HG02678 (cell line): ENCODE measurements around the gene EHF.
A peak's percentile ranks its signal among the peaks of the same experiment; 100 is the strongest.

ENCODE experiments used
- ATAC-seq: cut with Tn5 transposase; IDR thresholded peaks from one replicate; pipeline ENCODE4 v1.9.1; 2021; ENCODE audit warnings: mild to moderate bottlenecking, moderate library complexity; ENCODE audit not compliant: unreplicated experiment

Gene EHF

GRCh38 chr11:34623463-34623862 lies 2.6 kb downstream of the EHF start:
- no peak for ATAC-seq

DNA sequence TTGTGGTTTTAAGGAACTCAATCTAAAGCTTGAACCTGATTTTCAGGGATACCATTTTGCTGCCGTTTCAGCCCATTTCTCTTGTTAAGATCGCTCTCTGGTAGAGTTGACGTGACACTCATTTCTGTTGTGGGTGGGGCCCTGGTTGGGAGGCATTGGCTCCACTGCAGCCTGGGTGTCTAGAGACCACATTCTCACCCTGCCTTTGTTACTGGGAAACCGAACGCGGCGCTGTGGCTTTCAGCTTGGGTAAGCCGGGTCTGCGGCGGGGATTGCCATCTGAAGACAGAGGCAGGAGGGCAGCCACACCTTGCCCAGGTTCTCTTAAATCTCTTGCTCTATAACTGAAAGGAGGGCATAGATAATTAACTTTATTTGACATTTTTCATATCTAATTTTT lies 3.2 kb downstream of the EHF start:
- ATAC-seq = no peak

GRCh38 chr11:34625576-34625975 lies 4.7 kb downstream of the EHF start:
- no peak for ATAC-seq

DNA sequence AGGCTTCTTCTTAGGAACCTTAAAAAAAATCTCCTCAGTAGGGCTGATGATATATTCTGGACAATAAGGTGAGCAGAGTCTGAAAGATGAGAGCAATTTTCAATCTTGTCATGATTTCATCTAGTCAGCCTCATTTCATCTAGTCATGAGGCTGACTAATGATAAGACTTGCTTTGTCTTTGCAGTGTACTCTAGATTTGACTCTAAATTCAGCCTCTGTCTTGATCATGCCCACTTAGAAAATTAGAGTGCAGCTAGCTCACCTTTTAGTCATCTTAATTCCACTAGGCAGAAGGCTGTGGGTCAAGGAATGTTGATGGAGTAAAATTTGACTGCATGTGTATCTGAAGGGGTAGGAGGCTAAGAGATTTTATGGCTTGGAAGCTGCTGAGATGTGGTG lies 5.5 kb downstream of the EHF start:
- ATAC-seq = no peak

- no peak for ATAC-seq
Measured at GRCh38 chr11:34627197-34627596, 6.3 kb downstream of the EHF start.

GRCh38 chr11:34629711-34630110 lies 8.8 kb downstream of the EHF start:
- ATAC-seq = no peak

GRCh38 chr11:34630544-34630943 lies 9.7 kb downstream of the EHF start:
- no peak for ATAC-seq

GRCh38 chr11:34631297-34631696 lies 10.4 kb downstream of the EHF start:
- no peak for ATAC-seq

- ATAC-seq = no peak
Measured at GRCh38 chr11:34631737-34632104, 10.8 kb downstream of the EHF start.

- ATAC-seq = no peak
Measured at GRCh38 chr11:34632105-34632791, 11.4 kb downstream of the EHF start.

- peak; percentile 9 for ATAC-seq
Measured at GRCh38 chr11:34633640-34633989, 12.7 kb downstream of the EHF start.

- peak; percentile 86 for ATAC-seq
Measured at GRCh38 chr11:34633990-34634693, 13.2 kb downstream of the EHF start.

DNA sequence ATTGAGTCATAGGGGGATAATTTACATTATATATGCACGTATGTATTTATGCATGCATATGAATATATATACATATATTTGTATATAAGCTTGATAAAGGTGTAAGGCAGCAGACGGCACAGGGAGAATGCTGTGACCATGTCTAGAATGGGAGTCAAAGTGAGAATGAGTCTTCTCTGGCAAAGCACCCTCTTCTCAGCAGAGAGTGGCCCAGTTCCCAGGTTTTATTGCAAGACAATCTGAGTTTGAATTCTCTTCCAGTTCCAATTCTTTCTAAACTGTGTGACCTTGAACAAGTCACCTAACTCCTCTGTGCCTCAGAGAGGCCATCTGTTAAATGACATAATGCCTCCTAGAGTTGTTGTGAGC lies 13.8 kb downstream of the EHF start:
- ATAC-seq = no peak

DNA sequence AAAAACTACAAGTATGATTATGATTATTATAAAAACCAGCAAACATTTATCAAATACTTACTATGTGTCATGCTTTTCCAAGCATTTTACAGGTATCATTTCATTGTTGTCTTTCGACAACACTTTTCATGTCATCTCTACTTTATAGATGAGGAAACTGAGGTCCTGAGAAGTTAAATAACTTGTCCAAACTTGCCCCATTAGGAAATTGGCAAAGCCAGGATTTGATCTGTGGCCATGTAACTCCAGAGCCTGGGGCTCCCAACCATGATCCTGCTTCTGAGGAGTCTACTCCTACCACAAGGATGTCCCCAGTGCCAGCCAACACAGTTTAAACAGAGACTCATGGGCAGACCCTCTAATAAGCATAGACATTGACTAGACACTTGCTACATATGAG lies 15.2 kb downstream of the EHF start:
- ATAC-seq = no peak

DNA sequence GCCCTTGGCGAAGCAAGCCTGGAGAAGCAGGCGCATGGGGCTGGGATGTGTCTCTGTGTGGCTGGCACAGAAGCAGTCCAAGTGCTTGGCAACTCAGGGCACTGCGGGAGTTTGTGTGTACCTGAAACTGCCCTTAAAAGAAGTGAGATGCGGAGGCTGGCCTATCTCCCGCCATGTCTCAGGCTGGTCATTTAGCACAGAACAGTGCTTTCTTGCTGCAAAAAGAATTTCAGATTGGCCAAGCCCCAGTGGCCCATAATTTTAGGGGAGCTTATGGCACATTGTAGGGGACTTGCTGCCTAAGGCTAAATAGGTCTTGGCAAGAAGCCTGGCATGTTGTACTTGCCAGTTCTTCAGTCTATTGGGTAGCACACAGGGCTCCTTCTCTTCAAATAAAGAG lies 16.4 kb downstream of the EHF start:
- ATAC-seq = no peak

DNA sequence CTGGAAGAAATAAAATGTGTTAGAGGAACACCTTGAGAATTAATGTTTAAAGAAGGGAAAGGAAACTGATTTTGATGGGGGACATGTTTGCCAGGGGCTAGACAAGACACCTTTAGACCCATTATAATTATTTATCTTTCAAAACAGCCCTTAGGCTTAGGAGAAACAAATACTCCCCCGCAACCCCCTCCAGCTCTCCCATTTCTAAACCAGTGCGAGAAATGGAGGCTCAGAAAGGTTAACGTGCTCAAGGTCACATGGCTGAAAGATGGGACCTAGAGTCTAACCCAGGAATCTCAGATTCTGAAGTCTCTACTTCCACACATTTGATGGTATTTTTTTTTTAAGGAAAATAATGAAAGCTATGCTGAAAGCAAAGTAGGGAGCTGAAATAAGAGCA lies 18.0 kb downstream of the EHF start:
- no peak for ATAC-seq

DNA sequence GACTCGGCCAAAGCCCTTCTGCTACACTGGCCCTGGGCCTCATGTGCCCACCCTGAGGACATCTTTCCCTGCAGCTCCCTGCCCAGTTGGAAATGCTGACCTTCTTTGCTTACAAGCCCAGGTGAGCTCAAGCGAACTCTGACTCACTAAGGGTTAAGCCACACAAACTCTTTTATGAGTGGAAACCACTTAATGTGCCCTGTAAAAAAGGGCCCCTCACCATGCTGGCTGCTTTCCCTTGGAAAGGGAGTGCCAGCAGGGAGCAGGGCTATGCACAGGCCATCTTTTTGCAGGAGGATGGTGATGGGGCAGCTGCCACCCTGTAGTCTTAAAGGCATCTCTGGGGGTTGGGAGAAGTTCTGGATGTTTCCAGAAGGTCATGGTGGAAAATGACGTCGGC lies 18.7 kb downstream of the EHF start:
- no peak for ATAC-seq

- ATAC-seq = peak; percentile 66
Measured at GRCh38 chr11:34640050-34640923, 19.4 kb downstream of the EHF start.

GRCh38 chr11:34640924-34641275 lies 20.0 kb downstream of the EHF start:
- ATAC-seq = no peak

DNA sequence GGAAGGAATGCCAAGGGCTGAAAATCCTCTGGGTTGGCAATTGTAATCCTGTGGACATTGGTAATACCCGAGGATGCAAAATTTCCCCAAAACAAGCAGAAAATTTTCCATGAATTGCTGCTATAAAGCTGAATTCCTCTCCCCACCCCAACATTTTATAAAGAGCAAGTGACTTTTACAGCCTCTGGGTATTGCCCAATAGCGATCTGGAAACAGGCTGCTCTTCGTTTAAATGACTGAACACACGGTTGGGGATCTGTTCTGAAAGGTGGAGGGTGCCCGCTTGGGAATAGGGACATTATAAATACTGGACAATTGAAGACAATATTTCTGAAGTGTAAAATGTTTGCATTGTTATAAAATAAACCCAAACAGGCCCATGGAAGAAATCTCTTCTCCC lies 20.6 kb downstream of the EHF start:
- no peak for ATAC-seq

GRCh38 chr11:34642001-34642554 lies 21.2 kb downstream of the EHF start:
- ATAC-seq = no peak

DNA sequence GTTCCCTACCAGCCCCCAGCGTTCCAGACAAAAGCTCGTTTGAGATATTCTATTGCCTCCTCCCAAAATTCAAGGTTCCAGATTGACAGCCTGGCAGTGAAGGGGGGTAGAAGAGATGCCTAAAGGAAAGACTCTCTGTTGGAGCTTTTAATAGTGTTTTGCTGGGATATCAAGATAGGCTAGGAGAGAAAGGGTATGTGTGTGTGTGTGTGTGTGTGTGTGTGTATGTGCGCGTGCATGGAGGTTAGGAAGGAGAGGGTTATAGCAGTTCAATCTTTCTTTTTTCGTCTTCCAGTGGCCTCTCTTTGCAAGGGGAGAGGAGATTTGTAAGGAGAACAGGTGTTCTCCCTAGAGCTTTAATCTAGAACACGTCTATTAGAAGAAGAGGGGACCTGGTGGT lies 22.0 kb downstream of the EHF start:
- ATAC-seq = no peak
